Neural cell (in vitro differentiated cells): ENCODE measurements around the gene LARGE1.

Source experiments
- EP300 ChIP-seq: fragments of 450-650 bp; conservative IDR thresholded peaks from 2 replicates; pipeline ENCODE4 v1.6.1; 2014; ENCODE audit warnings: antibody characterized with exemption, mild to moderate bottlenecking, moderate library complexity; ENCODE audit not compliant: poor library complexity, severe bottlenecking
- EZH2 ChIP-seq: fragments of 200-600, 300-800 bp; shearing (Covaris generic), sonication (generic); IDR thresholded peaks from 2 replicates; pipeline ENCODE4 v1.6.1; 2014; ENCODE audit warnings: antibody characterized with exemption, low read length, borderline replicate concordance, mild to moderate bottlenecking; ENCODE audit not compliant: insufficient read depth, poor library complexity, severe bottlenecking
- MXI1 ChIP-seq: fragments of 450-650 bp; conservative IDR thresholded peaks from 2 replicates; pipeline ENCODE4 v1.6.1; 2014; ENCODE audit warnings: antibody characterized with exemption, mild to moderate bottlenecking; ENCODE audit not compliant: poor library complexity, severe bottlenecking
- POLR2AphosphoS5 ChIP-seq: IDR thresholded peaks from 2 replicates; pipeline ENCODE4 v1.6.1; 2012
- RAD21 ChIP-seq: fragments of 450-650 bp; conservative IDR thresholded peaks from 2 replicates; pipeline ENCODE4 v1.6.1; 2014; ENCODE audit warnings: antibody characterized with exemption, mild to moderate bottlenecking, moderate library complexity
- SMC3 ChIP-seq: fragments of 450-650 bp; conservative IDR thresholded peaks from 2 replicates; pipeline ENCODE4 v1.6.1; 2014; ENCODE audit warnings: antibody characterized with exemption, mild to moderate bottlenecking, moderate library complexity; ENCODE audit not compliant: poor library complexity
- TAF1 ChIP-seq: IDR thresholded peaks from 2 replicates; pipeline ENCODE4 v1.6.1; 2012; ENCODE audit warnings: low read depth
- TF ChIP-seq, protein P1 (sequence below): fragments of 450-650 bp; IDR thresholded peaks from 2 replicates; pipeline ENCODE4 v1.5.1; 2014; ENCODE audit warnings: antibody characterized with exemption, mild to moderate bottlenecking, moderate library complexity; ENCODE audit not compliant: poor library complexity, severe bottlenecking
- TF ChIP-seq, protein P2 (sequence below): IDR thresholded peaks from 2 replicates; pipeline ENCODE4 v1.6.1; 2012; ENCODE audit warnings: borderline replicate concordance

DNA sequence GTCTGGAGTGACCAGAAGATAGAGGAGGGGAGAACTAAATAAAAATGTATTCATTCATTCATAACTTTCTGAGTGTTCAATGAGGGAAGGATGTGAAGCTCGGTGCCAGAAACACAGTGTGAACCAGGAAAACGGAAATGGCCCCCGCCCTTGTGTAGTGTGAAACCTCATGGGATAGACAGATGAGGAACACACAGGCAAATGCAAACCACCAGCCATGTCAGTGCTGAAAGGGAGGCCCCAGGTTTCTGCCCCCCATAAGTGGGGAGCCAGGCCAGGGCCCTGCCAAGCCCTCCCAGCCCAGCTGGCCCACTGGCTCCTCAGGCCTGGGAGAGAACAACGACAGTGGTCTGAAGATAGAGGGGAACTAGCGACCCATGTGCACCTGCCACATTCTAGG is 30.5 kb downstream of the LARGE1 start:
- TF ChIP-seq, protein P1, sequence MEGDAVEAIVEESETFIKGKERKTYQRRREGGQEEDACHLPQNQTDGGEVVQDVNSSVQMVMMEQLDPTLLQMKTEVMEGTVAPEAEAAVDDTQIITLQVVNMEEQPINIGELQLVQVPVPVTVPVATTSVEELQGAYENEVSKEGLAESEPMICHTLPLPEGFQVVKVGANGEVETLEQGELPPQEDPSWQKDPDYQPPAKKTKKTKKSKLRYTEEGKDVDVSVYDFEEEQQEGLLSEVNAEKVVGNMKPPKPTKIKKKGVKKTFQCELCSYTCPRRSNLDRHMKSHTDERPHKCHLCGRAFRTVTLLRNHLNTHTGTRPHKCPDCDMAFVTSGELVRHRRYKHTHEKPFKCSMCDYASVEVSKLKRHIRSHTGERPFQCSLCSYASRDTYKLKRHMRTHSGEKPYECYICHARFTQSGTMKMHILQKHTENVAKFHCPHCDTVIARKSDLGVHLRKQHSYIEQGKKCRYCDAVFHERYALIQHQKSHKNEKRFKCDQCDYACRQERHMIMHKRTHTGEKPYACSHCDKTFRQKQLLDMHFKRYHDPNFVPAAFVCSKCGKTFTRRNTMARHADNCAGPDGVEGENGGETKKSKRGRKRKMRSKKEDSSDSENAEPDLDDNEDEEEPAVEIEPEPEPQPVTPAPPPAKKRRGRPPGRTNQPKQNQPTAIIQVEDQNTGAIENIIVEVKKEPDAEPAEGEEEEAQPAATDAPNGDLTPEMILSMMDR, result no peak
- TF ChIP-seq EP300 (no peak), RAD21 (no peak), MXI1 (no peak), TAF1 (no peak), POLR2AphosphoS5 (no peak), EZH2 (no peak), SMC3 (no peak)
- TF ChIP-seq, protein P2, sequence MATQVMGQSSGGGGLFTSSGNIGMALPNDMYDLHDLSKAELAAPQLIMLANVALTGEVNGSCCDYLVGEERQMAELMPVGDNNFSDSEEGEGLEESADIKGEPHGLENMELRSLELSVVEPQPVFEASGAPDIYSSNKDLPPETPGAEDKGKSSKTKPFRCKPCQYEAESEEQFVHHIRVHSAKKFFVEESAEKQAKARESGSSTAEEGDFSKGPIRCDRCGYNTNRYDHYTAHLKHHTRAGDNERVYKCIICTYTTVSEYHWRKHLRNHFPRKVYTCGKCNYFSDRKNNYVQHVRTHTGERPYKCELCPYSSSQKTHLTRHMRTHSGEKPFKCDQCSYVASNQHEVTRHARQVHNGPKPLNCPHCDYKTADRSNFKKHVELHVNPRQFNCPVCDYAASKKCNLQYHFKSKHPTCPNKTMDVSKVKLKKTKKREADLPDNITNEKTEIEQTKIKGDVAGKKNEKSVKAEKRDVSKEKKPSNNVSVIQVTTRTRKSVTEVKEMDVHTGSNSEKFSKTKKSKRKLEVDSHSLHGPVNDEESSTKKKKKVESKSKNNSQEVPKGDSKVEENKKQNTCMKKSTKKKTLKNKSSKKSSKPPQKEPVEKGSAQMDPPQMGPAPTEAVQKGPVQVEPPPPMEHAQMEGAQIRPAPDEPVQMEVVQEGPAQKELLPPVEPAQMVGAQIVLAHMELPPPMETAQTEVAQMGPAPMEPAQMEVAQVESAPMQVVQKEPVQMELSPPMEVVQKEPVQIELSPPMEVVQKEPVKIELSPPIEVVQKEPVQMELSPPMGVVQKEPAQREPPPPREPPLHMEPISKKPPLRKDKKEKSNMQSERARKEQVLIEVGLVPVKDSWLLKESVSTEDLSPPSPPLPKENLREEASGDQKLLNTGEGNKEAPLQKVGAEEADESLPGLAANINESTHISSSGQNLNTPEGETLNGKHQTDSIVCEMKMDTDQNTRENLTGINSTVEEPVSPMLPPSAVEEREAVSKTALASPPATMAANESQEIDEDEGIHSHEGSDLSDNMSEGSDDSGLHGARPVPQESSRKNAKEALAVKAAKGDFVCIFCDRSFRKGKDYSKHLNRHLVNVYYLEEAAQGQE, result no peak
